Measurements from ENCODE around the gene KRTAP10-10. TPM values are rescaled to one million over a fixed set of nuclear protein-coding genes. Genes with fewer than 3 reads are reported as not detected.
"Not testable (repeated sequence)": the region's sequence is repeated elsewhere in the genome, so short reads cannot be mapped to it uniquely, and the experiment has no call there.

Gene KRTAP10-10
- polyA plus RNA-seq, 3 donors: not detected

DNA sequence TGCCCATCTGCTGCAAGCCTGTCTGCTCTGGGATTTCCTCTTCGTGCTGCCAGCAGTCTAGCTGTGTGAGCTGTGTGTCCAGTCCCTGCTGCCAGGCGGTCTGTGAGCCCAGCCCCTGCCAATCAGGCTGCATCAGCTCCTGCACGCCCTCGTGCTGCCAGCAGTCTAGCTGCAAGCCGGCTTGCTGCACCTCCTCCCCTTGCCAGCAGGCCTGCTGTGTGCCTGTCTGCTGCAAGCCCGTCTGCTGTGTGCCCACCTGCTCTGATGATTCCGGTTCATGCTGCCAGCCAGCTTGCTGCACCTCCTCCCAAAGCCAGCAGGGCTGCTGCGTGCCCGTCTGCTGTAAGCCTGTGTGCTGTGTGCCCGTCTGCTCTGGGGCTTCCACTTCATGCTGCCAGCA lies 36.1 kb upstream of the KRTAP10-10 start:
- H3K27ac ChIP-seq (ENCODE audit: low read depth, low read length): not testable (repeated sequence)
- 58 to 76% (median 74%) methylated on average over 6 to 10 of the region's 10 CpGs for WGBS, 3 donors

DNA sequence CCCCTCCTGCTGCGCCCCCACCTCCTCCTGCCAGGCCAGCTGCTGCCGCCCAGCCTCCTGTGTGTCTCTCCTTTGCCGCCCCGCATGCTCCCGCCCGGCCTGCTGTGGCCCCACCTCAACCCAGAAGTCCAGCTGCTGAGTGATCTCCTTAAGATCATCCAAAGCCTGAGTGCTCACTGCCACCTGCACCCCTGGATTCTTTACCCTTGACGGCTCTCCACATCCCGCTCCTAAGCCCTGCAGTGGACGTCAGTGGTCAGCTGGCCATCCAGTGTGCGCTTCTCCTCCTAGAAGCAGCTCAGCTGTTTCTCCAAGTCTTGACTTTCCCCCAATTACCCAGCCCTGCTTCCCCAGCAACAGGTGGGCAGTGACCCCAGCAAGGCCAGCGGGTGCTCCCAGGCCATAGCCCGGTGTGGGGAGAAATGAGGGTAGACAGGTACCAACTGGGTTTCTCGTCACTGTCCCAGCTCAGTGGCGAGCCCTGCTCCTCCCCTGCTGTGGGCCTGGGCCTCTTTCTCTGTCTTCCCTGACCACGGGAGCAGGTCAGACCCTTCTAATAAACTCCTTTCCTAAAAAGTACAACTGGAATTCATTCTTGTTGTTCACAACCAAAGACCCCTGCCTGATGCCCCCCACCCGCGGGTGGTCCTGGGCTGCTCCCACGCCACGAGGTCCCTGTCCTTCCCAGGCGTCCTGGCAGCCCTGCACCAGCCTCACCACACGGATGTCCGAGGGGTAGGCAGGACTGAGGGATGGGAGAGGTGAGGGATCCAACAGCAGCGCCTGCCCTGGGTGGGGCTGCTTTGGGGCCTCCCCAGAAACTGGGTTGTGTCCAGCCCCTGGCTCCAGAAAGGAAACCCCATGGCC lies 35.3 kb upstream of the KRTAP10-10 start:
- 57 to 76% (median 75%) methylated on average over 21 to 23 of the region's 23 CpGs for WGBS, 3 donors
- no peak overlapping the region for H3K27ac ChIP-seq (ENCODE audit: low read depth, low read length)

DNA sequence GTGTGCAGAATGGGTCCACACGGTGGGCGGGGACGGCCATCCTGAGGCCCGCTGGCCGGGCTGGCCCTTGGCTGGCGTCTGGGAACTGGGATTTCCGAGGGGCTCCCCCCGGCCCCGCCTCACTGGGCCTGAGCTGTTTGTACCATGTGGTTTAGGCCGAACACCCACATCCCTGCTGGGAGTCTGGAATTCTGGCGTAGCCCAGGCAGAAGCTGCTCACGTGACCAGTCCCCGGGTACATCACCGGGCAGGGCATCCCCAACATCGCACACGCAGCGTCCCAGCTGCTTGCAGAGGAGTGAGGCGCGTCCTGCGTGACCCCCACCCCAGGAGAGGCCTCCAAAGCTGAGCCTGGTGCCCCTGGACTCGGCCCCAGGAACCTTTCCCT lies 34.7 kb upstream of the KRTAP10-10 start:
- H3K27ac ChIP-seq (ENCODE audit: low read depth, low read length): no peak overlapping the region
- 67 to 77% (median 76%) methylated on average over 18 to 21 of the region's 21 CpGs for WGBS, 3 donors

DNA sequence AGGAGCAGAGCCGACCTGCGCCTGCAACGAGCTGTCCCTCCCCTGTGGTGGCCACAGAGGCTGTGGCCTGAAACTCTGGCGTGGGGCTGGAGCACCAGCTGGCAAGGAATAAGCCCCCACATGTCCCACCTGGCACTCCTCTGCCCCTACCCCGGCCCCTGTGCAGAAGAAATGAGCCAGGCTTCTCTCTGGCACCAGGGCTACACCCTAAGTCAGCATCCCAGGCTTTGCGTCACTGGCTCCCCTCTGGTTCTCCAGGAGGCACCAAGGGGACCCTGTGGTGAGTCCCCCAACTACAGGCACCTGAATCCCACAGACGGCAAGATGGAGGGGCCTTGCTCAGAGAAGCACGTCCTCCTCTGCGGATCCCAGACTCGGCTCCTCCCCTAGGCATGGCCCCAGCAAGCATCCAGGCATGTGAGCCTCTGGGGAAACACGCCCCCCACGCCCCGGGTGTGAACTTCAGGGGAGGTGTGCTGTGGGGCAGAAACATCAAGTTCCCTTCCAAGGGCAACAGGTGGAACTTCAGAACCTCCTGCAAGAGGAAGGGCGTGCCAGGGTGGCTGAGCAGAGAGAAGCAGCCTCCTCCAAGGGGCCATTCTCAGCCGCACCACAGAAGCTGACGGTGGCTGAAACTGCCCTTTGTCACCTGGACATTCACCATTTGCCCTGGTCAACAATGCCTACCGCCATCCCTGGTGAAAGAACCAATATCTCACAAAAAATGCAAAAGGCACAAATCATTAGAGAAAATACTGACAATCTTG lies 33.9 kb upstream of the KRTAP10-10 start:
- no peak overlapping the region for H3K27ac ChIP-seq (ENCODE audit: low read depth, low read length)
- 53 to 56% (median 55%) methylated on average over 16 to 17 of the region's 17 CpGs for WGBS, 3 donors

DNA sequence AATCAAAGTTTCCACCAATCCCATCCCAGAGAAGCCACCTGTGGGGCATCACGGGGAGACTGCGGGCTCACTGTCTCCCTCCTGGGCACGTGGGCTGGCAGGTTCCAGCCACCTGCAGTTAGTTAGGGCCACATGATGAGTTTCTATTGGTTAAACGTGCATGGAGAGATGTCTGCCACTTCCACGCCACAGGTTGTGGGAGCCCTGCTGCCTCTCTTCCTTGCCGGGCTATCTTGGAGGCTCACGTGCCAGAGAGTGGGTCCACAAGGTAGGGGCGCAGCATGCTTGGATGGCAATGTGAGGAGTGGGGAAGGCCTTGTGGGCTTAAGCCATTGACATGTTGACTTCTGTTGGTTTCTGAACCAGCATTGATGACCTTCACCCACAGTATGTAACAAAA lies 33.2 kb upstream of the KRTAP10-10 start:
- 77 to 87% (median 85%) methylated on average over 8 of the region's 8 CpGs for WGBS, 3 donors
- H3K27ac ChIP-seq (ENCODE audit: low read depth, low read length): no peak overlapping the region

DNA sequence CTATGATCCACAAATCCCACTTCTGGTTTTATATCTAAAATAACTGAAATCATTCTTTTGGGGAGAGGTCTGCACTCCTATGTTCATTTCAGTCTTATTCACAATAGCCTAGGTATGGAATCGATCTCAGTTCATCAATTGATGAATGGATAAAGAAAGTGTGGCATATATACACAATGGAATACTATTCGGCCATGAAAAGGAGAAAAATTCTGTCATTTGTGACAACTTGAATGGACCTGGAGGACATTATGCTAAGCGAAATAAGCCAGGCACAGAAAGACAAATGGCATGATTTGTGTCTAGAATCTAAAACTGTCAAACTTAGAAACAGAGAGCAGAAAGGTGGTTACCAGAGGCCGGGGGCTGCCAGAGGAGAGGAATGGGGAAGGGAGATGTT lies 30.7 kb upstream of the KRTAP10-10 start:
- no peak overlapping the region for H3K27ac ChIP-seq (ENCODE audit: low read depth, low read length)
- 74 to 76% (median 74%) methylated on average over 4 of the region's 4 CpGs for WGBS, 3 donors

DNA sequence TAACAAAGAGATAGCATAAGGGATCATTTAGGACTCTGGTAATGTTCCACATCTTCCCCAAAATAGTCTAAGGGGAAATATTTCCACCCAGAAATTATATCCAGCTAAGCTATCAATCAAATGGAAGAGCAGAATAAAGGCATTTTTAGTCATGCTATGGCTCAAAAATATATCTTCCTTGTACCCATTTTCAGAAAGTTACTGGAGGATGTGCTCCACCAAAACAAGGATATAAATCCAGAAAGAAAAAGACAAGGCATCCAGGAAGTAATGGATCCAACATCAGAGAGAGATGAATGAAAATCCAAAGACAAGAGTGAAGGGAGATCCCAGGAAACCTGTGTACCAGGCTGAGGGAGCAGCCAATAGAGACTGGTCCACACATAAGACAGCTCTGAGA lies 28.0 kb upstream of the KRTAP10-10 start:
- H3K27ac ChIP-seq (ENCODE audit: low read depth, low read length): no peak overlapping the region

DNA sequence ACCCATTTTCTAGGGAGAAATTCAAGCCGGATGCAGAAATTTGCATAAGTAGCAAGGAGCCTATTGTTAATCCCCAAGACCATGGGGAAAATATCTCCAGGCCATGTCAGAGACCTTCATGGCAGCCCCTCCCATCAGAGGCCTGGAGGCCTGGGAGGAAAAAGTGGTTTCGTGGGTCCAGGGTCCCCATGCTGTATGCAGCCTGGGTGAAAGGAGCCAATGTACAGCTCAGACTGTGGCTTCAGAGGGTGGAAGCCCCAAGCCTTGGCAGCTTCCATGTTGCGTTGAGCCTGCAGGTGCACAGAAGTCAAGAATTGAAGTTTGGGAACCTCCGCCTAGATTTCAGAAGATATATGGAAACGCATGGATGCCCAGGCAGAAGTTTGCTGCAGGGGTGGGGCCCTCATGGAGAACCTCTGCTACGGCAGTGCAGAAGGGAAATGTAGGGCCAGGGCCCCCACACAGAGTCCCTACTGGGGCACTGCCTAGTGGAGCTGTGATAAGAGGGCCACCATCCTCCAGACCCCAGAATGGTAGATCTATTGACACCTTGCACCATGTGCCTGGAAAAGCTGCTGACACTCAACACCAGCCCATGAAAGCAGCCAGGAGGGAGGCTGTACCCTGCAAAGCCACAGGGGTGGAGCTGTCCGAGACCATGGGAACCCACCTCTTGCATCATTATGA lies 26.9 kb upstream of the KRTAP10-10 start:
- H3K27ac ChIP-seq (ENCODE audit: low read depth, low read length): not testable (repeated sequence)
- 91 to 96% (median 93%) methylated on average over 7 of the region's 7 CpGs for WGBS, 3 donors

DNA sequence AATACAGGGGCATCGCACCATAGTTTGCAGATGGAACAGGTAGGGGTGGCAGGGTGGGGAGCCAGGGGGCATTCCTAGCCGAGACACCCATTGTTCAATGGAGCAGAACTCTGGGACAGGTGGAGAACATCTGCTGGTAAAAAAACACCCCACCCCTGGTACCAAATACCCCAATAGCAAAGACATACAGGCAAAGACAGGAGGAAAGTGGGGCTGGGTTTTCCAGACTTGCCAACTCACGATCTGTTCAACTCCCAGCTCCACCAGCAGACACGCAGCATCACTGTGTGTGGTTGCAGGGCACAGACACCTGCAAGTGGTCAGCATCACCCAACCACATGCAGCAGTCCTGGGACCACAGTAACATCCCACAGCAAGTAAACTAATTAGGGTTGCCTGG lies 25.6 kb upstream of the KRTAP10-10 start:
- H3K27ac ChIP-seq (ENCODE audit: low read depth, low read length): no peak overlapping the region
- WGBS, 3 donors: 82 to 85% (median 85%) methylated on average over 4 of the region's 4 CpGs

DNA sequence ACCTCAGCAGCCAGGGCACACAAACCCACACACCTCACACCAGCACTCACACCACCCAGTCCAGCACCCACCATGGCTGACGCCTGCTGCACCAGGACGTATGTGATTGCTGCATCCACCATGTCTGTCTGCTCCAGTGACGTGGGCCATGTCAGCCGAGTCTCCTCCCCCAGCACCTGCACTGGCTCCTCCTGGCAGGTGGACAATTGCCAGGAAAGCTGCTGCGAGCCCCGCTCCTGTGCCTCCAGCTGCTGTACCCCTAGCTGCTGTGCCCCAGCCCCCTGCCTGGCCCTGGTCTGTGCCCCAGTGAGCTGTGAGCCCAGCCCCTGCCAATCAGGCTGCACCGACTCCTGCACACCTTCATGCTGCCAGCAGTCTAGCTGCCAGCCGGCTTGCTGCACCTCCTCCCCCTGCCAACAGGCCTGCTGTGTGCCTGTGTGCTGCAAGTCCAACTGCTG lies 25.1 kb upstream of the KRTAP10-10 start, which contains the start of gene KRTAP10-8:
Gene KRTAP10-8 (plus strand): TSS at position 51 of the 458 bp plus-strand sequence. CDS start 22 bp downstream, at position 73.
- 82 to 86% (median 84%) methylated on average over 8 of the region's 8 CpGs for WGBS, 3 donors
- no peak within 1 kb of the TSS for H3K27ac ChIP-seq (ENCODE audit: low read depth, low read length)

DNA sequence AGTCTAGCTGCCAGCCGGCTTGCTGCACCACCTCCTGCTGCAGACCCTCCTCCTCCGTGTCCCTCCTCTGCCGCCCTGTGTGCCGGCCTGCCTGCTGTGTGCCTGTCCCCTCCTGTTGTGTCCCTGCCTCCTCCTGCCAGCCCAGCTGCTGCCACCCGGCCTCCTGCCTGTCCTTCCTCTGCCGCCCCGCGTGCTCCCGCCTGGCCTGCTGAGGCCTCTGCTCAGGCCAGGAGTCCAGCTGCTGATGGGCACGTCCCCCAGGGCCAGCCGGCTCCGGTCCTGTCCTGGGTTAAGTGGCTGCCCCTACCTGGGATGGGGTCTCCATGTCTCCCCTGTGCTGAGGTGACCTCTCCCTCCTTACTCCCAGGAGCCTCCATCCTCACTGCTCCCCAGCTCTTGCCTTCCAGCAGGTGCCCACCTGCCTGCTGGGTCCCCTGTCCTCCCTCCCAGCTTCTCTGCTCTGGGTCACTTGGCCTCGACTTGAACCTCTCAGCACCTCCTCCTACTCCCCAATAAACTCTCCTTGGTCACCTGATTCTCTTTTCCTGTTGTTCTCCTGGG lies 24.4 kb upstream of the KRTAP10-10 start:
- 74 to 88% (median 79%) methylated on average over 12 to 13 of the region's 13 CpGs for WGBS, 3 donors
- H3K27ac ChIP-seq (ENCODE audit: low read depth, low read length): no peak overlapping the region

DNA sequence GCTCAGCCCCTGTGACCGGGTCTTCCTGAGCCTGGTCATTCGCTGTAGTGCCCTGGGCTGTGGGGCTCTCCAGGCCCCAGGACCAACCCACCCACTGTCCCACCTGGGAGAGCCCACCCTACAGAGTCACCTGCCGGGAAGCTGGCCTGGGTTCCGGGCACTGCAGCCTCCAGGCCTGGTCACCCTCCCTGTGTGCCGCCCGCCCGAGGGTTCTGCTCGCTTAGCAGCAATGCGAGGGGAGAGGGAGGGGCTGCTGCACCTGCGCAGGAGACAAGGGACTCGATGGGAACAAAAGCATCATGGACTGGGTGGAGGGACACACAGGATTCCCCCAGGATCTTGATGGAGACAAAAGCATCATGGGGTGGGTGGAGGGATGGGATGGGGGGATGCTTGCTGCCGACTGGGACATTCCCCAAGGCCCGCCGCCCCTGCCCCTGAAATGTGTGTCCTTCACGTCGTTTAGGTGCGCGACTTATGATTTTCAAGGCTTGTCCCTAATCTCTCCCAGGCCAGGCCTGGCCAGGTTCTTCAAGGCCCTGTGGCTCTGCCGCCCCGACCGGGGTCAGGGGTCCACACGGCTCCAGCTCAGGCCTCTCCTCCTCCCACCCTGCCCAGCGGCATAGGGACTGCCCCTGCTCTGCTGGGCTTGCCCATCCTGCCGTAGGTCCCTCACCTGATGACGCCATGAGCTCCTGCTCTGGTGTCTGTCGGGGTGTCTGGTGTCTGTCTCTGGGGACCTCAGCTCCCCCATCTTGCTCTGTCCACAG lies 23.6 kb upstream of the KRTAP10-10 start:
- no peak overlapping the region for H3K27ac ChIP-seq (ENCODE audit: low read depth, low read length)
- WGBS, 3 donors: 73 to 89% (median 85%) methylated on average over 25 to 26 of the region's 26 CpGs

DNA sequence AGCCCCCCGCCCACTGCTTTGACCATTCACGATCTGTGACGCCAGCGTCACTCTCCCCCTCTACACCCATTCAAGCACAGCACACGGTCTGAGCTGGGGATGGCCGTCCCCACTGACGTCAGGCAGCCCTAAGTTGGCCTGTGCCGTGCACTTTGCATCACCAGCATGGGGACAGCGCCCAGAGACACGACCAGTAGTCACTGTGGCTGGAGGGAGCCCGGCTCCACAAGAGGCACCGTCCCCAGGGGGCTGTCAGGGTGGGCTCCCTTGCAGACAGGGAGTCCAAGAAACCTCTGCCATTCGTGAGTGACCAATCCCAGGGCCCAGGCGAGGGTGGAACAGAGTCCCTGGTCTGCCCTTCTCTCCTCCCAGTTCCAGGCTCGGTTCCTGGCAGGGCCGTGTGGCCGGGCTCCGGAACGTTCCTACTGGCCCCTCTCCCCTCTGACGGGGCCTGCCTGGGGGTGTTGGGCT lies 23.0 kb upstream of the KRTAP10-10 start:
- H3K27ac ChIP-seq (ENCODE audit: low read depth, low read length): no peak overlapping the region

DNA sequence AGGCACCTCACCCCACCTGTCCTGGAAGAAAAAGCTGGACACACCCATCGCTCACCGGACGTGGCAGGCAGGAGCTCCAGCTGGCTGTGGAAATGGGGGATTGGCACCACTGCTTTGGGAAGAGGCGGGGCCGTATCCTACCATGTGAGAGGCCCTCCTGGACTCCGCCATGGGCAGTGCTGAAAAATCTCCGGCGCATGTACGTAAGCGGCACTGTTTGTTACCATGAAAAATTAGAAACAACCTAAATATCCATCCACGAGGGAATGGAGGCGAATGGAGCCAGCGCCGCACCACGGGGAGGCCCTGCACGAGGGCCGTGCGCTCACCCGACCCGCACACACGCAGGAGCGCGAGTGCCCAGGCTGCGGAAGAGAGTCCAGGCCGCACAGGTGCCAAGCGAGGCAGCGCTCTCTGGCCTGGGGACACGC lies 22.2 kb upstream of the KRTAP10-10 start:
- WGBS, 3 donors: 81 to 88% (median 86%) methylated on average over 28 of the region's 28 CpGs

More for the DNA sequence above, 23.0 kb upstream of the KRTAP10-10 start:
- 72 to 86% (median 83%) methylated on average over 20 of the region's 20 CpGs for WGBS, 3 donors

DNA sequence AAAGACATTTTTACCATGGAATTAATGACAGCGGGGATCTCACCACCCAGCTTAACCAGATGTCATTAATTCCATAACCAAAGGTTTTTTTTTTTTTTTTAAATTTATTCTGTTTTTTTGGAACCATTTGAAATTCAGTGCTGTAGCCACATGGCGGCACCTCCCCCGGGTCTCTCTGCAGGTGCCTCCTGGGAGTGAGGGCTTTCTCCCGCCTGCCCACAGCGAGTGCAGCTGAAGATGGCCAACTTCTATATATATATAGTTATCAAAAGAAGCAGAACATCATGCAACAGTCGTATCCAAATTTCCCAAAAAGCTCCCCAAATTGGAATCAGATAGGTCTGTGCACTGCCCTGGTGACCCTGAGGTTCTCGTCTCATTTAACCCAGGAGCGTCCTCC lies 21.7 kb upstream of the KRTAP10-10 start:
- H3K27ac ChIP-seq (ENCODE audit: low read depth, low read length): no peak overlapping the region
- 58 to 79% (median 78%) methylated on average over 8 of the region's 8 CpGs for WGBS, 3 donors

More for the DNA sequence above, 22.2 kb upstream of the KRTAP10-10 start:
- H3K27ac ChIP-seq (ENCODE audit: low read depth, low read length): no peak overlapping the region

DNA sequence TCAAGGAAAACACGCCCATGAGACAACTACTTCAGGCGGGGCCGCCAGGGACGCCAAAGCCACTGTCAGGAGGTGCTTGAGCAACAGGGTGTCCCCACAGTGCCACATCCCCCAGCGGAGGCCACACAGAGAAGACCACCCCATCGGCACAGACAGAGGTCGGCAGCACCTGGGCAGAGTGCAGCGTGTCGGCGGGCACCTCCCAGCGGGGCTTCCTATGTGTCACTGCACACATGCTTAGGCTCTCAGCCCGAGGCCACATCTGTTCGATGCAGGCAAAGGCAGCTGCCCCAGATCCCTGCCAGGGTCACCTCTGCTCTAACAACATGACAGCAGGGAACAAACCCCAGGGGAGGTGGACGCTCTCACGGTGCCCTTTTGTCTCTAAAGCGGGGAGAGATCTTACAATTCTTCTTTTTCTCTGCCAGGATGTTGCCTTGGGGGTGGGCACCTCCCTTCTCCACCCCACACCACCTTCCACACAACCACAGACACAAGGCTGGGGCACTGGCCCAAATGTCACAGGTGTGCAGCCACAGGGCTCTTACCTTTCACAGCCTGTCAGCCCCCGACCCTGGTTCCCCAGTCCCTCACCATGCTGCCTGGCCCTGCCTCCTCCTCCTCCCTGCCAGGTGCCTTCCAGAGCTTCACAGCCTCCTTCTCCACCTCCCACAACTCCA lies 21.1 kb upstream of the KRTAP10-10 start:
- WGBS, 3 donors: 58 to 80% (median 77%) methylated on average over 17 of the region's 17 CpGs
- no peak overlapping the region for H3K27ac ChIP-seq (ENCODE audit: low read depth, low read length)

DNA sequence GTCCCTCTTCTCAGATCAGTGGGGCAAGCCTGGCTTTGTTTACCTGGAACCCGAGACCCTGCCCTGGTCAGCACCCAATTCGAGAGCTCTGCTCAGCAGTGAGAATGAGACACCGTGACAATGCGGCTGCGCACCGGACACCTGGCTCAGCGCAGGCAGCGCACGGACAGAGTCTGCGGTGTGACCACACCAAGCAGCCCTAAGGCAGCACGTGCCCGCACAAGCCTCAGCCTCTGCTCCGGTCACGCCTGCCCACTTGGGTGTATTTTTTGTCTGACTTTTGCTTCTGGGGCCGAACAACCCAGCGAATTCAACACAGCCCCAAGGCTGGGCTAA lies 20.6 kb upstream of the KRTAP10-10 start:
- H3K27ac ChIP-seq (ENCODE audit: low read depth, low read length): no peak overlapping the region
- 69 to 85% (median 80%) methylated on average over 16 of the region's 16 CpGs for WGBS, 3 donors
